ENCODE results near the gene ABLIM2.

ABLIM2 gene

GRCh38 chr4:8174970-8175369 is 16.4 kb upstream of the ABLIM2 start:
- Histone ChIP-seq H3K36me3 (ENCODE audit: insufficient read depth, low read length) (no peaks in the 10 kb centered on the region), H2AFZ (ENCODE audit: low read length, unreplicated experiment) (no peak overlapping the region), H3K27me3 (ENCODE audit: insufficient read depth, low read length) (peaks cover 21% of the 10 kb centered on the region), H3K4me3 (ENCODE audit: low read depth, low read length) (no peak overlapping the region), H3K4me1 (ENCODE audit: control insufficient read depth, insufficient read depth, low read length, unreplicated experiment) (peaks cover 7% of the 10 kb centered on the region), H3K27ac (ENCODE audit: low read depth, low read length) (no peak overlapping the region), H3K79me2 (ENCODE audit: control insufficient read depth, insufficient read depth, low read length, unreplicated experiment) (no peaks in the 10 kb centered on the region)

DNA sequence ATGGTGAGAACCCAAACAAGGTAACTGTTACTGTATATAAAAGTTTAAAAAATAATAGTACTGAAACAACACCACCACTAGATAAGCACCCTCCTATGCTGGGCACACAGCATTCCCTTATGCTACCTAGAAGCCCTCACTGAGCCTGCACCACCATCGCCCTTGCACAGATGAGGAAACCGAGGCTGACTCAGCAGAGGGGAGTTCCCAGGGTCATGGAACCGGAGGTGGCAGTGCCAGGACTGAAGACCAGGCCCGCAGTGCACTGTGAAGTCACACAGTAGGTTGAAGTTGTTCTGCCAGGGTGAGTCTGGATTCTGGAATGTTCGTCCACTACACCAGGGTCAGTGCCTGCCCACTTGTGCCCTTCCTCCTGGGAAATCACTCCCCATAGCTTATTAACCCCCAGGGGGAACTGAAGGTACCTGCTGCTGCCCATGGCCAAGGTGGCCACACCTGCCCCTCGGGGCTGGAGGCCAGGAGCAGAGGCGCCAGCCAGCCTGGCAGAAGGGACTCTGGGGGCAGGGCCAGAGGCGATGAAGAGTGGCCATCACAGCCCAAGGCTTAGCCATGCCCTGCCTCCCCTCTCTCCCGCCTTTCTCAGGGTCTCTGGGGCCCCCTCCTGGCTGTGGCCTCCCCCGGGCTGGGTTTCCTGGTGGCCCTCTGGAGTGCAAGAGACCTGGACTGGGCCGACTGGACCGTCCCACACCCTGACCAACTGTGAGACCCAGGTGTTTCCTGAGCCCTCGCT is 15.1 kb upstream of the ABLIM2 start:
- peaks cover 7% of the 10 kb centered on the region for H3K4me1 ChIP-seq (ENCODE audit: control insufficient read depth, insufficient read depth, low read length, unreplicated experiment)
- peaks cover 33% of the 10 kb centered on the region for H3K27me3 ChIP-seq (ENCODE audit: insufficient read depth, low read length)
- no peaks in the 10 kb centered on the region for H3K36me3 ChIP-seq (ENCODE audit: insufficient read depth, low read length)
- H3K27ac ChIP-seq (ENCODE audit: low read depth, low read length), result no peak overlapping the region
- no peak overlapping the region for H2AFZ ChIP-seq (ENCODE audit: low read length, unreplicated experiment)
- no peak overlapping the region for H3K4me3 ChIP-seq (ENCODE audit: low read depth, low read length)
- H3K79me2 ChIP-seq (ENCODE audit: control insufficient read depth, insufficient read depth, low read length, unreplicated experiment), result no peaks in the 10 kb centered on the region

GRCh38 chr4:8171984-8172924 is 13.6 kb upstream of the ABLIM2 start:
- Histone ChIP-seq H3K4me3 (ENCODE audit: low read depth, low read length) (no peak overlapping the region), H3K36me3 (ENCODE audit: insufficient read depth, low read length) (no peaks in the 10 kb centered on the region), H3K79me2 (ENCODE audit: control insufficient read depth, insufficient read depth, low read length, unreplicated experiment) (no peaks in the 10 kb centered on the region), H3K27ac (ENCODE audit: low read depth, low read length) (no peak overlapping the region), H2AFZ (ENCODE audit: low read length, unreplicated experiment) (no peak overlapping the region), H3K27me3 (ENCODE audit: insufficient read depth, low read length) (peaks cover 41% of the 10 kb centered on the region), H3K4me1 (ENCODE audit: control insufficient read depth, insufficient read depth, low read length, unreplicated experiment) (peaks cover 7% of the 10 kb centered on the region)

- Histone ChIP-seq H3K4me1 (ENCODE audit: control insufficient read depth, insufficient read depth, low read length, unreplicated experiment) (peaks cover 7% of the 10 kb centered on the region), H3K27ac (ENCODE audit: low read depth, low read length) (no peak overlapping the region), H3K79me2 (ENCODE audit: control insufficient read depth, insufficient read depth, low read length, unreplicated experiment) (no peaks in the 10 kb centered on the region), H3K4me3 (ENCODE audit: low read depth, low read length) (no peak overlapping the region), H3K36me3 (ENCODE audit: insufficient read depth, low read length) (no peaks in the 10 kb centered on the region), H2AFZ (ENCODE audit: low read length, unreplicated experiment) (no peak overlapping the region), H3K27me3 (ENCODE audit: insufficient read depth, low read length) (peaks cover 50% of the 10 kb centered on the region)
Observed at GRCh38 chr4:8171266-8171665, 12.7 kb upstream of the ABLIM2 start.

GRCh38 chr4:8170341-8170740 is 11.7 kb upstream of the ABLIM2 start:
- Histone ChIP-seq H3K4me1 (ENCODE audit: control insufficient read depth, insufficient read depth, low read length, unreplicated experiment) (peaks cover 7% of the 10 kb centered on the region), H3K4me3 (ENCODE audit: low read depth, low read length) (no peak overlapping the region), H3K27ac (ENCODE audit: low read depth, low read length) (no peak overlapping the region), H2AFZ (ENCODE audit: low read length, unreplicated experiment) (no peak overlapping the region), H3K36me3 (ENCODE audit: insufficient read depth, low read length) (no peaks in the 10 kb centered on the region), H3K79me2 (ENCODE audit: control insufficient read depth, insufficient read depth, low read length, unreplicated experiment) (no peaks in the 10 kb centered on the region), H3K27me3 (ENCODE audit: insufficient read depth, low read length) (peaks cover 59% of the 10 kb centered on the region)

GRCh38 chr4:8169763-8170162 is 11.2 kb upstream of the ABLIM2 start:
- H3K79me2 ChIP-seq (ENCODE audit: control insufficient read depth, insufficient read depth, low read length, unreplicated experiment), result no peaks in the 10 kb centered on the region
- peaks cover 7% of the 10 kb centered on the region for H3K4me1 ChIP-seq (ENCODE audit: control insufficient read depth, insufficient read depth, low read length, unreplicated experiment)
- H3K36me3 ChIP-seq (ENCODE audit: insufficient read depth, low read length), result no peaks in the 10 kb centered on the region
- no peak overlapping the region for H2AFZ ChIP-seq (ENCODE audit: low read length, unreplicated experiment)
- H3K27me3 ChIP-seq (ENCODE audit: insufficient read depth, low read length), result peaks cover 65% of the 10 kb centered on the region
- no peak overlapping the region for H3K27ac ChIP-seq (ENCODE audit: low read depth, low read length)
- no peak overlapping the region for H3K4me3 ChIP-seq (ENCODE audit: low read depth, low read length)

DNA sequence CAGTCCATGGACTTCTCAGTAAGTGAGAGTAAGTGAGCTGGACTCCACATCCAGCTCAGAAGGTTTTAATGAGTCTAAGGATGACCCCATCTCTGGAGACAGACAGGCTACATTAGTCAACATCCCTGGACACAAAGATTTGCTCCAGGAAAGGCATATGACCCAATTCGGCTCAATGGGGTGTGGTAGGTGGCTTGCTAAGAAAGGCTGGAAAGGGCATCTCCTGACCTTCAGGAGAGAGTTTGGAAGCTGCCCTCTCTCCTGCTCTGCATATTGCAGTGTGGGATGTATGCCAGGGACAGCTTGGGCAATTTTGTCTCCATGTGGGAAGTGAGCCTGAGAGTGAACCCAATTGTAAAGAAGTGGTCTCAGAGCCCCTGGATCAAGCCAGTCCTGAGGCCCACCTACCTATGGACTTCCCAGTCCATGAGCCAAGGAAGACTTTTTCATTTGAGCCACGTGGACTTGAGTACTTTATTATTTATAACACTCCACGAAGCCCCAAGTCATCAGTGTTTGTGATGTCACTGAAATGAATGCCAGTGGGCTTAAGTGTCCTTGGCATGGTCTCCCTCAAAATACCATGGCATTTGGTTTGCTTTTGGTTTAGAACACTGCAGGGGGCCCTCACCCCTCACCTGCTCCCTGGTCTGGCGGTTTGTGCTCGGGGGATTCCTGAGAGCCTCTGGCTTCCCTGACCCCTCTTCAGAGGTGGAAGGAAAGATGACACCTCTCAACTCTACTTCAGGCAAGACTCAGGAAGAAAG is 10.4 kb upstream of the ABLIM2 start:
- Histone ChIP-seq H3K27me3 (ENCODE audit: insufficient read depth, low read length) (peaks cover 72% of the 10 kb centered on the region), H3K27ac (ENCODE audit: low read depth, low read length) (no peak overlapping the region), H3K4me1 (ENCODE audit: control insufficient read depth, insufficient read depth, low read length, unreplicated experiment) (peaks cover 7% of the 10 kb centered on the region), H2AFZ (ENCODE audit: low read length, unreplicated experiment) (no peak overlapping the region), H3K36me3 (ENCODE audit: insufficient read depth, low read length) (no peaks in the 10 kb centered on the region), H3K4me3 (ENCODE audit: low read depth, low read length) (no peak overlapping the region), H3K79me2 (ENCODE audit: control insufficient read depth, insufficient read depth, low read length, unreplicated experiment) (no peaks in the 10 kb centered on the region)

DNA sequence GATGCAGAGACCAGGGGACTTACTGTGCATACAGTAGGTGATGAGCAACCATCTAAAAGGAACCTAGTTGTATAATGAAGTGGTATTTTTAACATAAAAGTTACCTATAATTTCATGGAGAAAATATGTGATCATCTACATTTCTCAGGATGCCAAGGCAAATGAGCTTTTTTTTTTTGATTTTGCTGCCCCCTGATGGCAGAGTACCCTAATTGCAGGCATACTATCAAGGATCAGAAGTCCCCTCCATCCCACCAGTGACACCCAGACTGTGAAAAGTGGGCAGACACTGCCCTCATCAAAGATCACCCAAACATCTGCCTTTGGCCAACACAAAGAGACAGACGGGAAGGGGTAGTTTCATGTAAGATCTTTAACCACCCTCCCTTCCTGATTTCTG is 9.6 kb upstream of the ABLIM2 start:
- Histone ChIP-seq H3K79me2 (ENCODE audit: control insufficient read depth, insufficient read depth, low read length, unreplicated experiment) (no peaks in the 10 kb centered on the region), H3K36me3 (ENCODE audit: insufficient read depth, low read length) (no peaks in the 10 kb centered on the region), H2AFZ (ENCODE audit: low read length, unreplicated experiment) (no peak overlapping the region), H3K27ac (ENCODE audit: low read depth, low read length) (no peak overlapping the region), H3K27me3 (ENCODE audit: insufficient read depth, low read length) (peaks cover 79% of the 10 kb centered on the region), H3K4me3 (ENCODE audit: low read depth, low read length) (no peak overlapping the region), H3K4me1 (ENCODE audit: control insufficient read depth, insufficient read depth, low read length, unreplicated experiment) (no peaks in the 10 kb centered on the region)

- H3K36me3 ChIP-seq (ENCODE audit: insufficient read depth, low read length), result no peaks in the 10 kb centered on the region
- H3K4me3 ChIP-seq (ENCODE audit: low read depth, low read length), result no peak overlapping the region
- no peaks in the 10 kb centered on the region for H3K4me1 ChIP-seq (ENCODE audit: control insufficient read depth, insufficient read depth, low read length, unreplicated experiment)
- H3K79me2 ChIP-seq (ENCODE audit: control insufficient read depth, insufficient read depth, low read length, unreplicated experiment), result no peaks in the 10 kb centered on the region
- H3K27me3 ChIP-seq (ENCODE audit: insufficient read depth, low read length), result peaks cover 83% of the 10 kb centered on the region
- no peak overlapping the region for H3K27ac ChIP-seq (ENCODE audit: low read depth, low read length)
- H2AFZ ChIP-seq (ENCODE audit: low read length, unreplicated experiment), result no peak overlapping the region
Observed at GRCh38 chr4:8167815-8168214, 9.2 kb upstream of the ABLIM2 start.

- no peaks in the 10 kb centered on the region for H3K4me1 ChIP-seq (ENCODE audit: control insufficient read depth, insufficient read depth, low read length, unreplicated experiment)
- H3K27ac ChIP-seq (ENCODE audit: low read depth, low read length), result no peak overlapping the region
- H3K27me3 ChIP-seq (ENCODE audit: insufficient read depth, low read length), result peaks cover 81% of the 10 kb centered on the region
- no peaks in the 10 kb centered on the region for H3K36me3 ChIP-seq (ENCODE audit: insufficient read depth, low read length)
- no peak overlapping the region for H3K4me3 ChIP-seq (ENCODE audit: low read depth, low read length)
- no peak overlapping the region for H2AFZ ChIP-seq (ENCODE audit: low read length, unreplicated experiment)
- H3K79me2 ChIP-seq (ENCODE audit: control insufficient read depth, insufficient read depth, low read length, unreplicated experiment), result no peaks in the 10 kb centered on the region
Observed at GRCh38 chr4:8167291-8167690, 8.7 kb upstream of the ABLIM2 start.

Data from ACC112 (cell line).